ENCODE measurements around the gene GRXCR2. TPM values are rescaled to one million over a fixed set of nuclear protein-coding genes. Genes with fewer than 3 reads are reported as not detected.

Gene GRXCR2
- total RNA-seq, 1 donor from 2014 or later, result not detected

DNA sequence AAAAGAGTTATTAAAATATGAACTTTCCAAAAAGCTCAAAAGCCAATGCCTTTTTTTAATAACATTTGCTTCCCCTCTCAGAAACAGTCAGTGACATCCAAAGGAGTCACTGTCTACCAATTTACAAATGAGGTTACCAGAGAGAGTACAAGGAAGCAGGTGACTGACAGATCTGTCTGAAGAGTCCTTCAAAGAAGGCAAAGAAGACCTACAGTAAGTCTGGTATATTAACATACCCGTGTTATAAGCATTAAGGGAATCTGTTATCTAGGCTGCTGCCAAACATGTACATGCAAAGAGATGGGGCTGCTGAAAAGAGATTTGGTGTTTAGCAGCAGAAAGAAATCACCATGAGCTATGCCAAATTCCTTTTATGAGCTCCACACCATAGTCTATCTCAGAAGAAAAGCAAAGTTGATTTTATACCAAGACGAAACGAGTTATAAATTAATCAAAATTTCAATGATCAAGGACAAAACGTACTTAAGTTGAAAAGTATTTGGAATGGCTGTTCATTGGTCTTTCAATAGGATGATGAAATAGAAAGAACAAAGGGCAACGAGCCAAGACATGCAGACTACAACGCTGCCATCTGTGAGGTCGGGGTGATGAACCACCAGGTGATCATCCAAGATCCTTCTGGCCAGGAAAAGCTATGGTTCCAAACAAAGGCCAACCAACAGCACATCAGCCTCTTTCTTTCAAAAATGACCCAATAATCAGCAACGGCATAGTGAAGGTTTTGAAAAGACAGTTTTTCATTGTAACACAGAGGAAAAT, 45.7 kb downstream of the GRXCR2 start:
- no peak for DNase-seq (ENCODE audit: low spot score)
- H3K4me1 Mint-ChIP-seq (ENCODE audit: low read depth), result peaks cover 14% of the 10 kb centered on the region
- H3K27ac Mint-ChIP-seq, result no peak overlapping the region
- H3K27me3 Mint-ChIP-seq (ENCODE audit: low read depth), result peaks cover 8% of the 10 kb centered on the region
- no peaks in the 10 kb centered on the region for H3K36me3 Mint-ChIP-seq (ENCODE audit: low read depth)
- H3K4me3 Mint-ChIP-seq (ENCODE audit: low read depth), result no peak overlapping the region
- H3K9me3 Mint-ChIP-seq, result no peaks in the 10 kb centered on the region
- intact Hi-C loops (cut with micrococcal nuclease), result loop anchor here (5.0 kb wide), 1 partner anchor 145 kb away; no protein-coding TSS in a partner anchor

GRCh38 chr5:145825751-145826180, 47.0 kb downstream of the GRXCR2 start:
- H3K9me3 Mint-ChIP-seq, result no peaks in the 10 kb centered on the region
- intact Hi-C loops (cut with micrococcal nuclease), result loop anchor here (1.0 to 5.0 kb wide), 3 partner anchors 128 to 1623 kb away; no protein-coding TSS in a partner anchor

GRCh38 chr5:145824040-145824439, 48.8 kb downstream of the GRXCR2 start:
- H3K4me1 Mint-ChIP-seq (ENCODE audit: low read depth), result peaks cover 3% of the 10 kb centered on the region
- H3K27ac Mint-ChIP-seq, result no peak overlapping the region
- H3K27me3 Mint-ChIP-seq (ENCODE audit: low read depth), result peaks cover 8% of the 10 kb centered on the region
- H3K4me3 Mint-ChIP-seq (ENCODE audit: low read depth), result no peak overlapping the region
- H3K9me3 Mint-ChIP-seq, result no peaks in the 10 kb centered on the region
- intact Hi-C loops (cut with micrococcal nuclease), result loop anchor here (2.0 kb wide), 1 partner anchor 1621 kb away; no protein-coding TSS in a partner anchor
- no peak for DNase-seq (ENCODE audit: low spot score)
- no peaks in the 10 kb centered on the region for H3K36me3 Mint-ChIP-seq (ENCODE audit: low read depth)

More at GRCh38 chr5:145825751-145826180, 47.0 kb downstream of the GRXCR2 start:
- H3K27ac Mint-ChIP-seq, result no peak overlapping the region
- H3K4me3 Mint-ChIP-seq (ENCODE audit: low read depth), result no peak overlapping the region
- H3K27me3 Mint-ChIP-seq (ENCODE audit: low read depth), result peaks cover 8% of the 10 kb centered on the region
- no peak for DNase-seq (ENCODE audit: low spot score)
- peaks cover 9% of the 10 kb centered on the region for H3K4me1 Mint-ChIP-seq (ENCODE audit: low read depth)
- no peaks in the 10 kb centered on the region for H3K36me3 Mint-ChIP-seq (ENCODE audit: low read depth)

DNA sequence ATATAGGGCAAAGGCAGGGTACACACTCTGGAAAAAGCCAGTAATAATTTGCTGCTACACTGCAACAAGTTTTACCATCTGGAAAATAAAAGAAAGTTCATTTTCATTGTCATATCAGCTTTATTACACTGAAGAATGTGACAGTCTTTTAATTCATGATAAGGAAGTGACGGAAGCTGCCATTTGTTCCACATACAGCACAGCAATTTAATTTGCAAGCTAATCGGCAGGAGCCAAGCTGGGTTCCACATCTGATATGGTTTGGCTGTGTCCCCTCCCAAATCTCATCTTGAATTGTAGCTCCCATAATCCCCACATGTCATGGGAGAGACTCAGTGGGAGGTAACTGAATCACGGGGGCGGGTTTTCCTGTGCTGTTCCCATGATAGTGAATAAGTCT, 54.2 kb downstream of the GRXCR2 start:
- H3K27ac Mint-ChIP-seq, result no peak overlapping the region
- DNase-seq (ENCODE audit: low spot score), result no peak
- H3K27me3 Mint-ChIP-seq (ENCODE audit: low read depth), result no peaks in the 10 kb centered on the region
- H3K9me3 Mint-ChIP-seq, result no peaks in the 10 kb centered on the region
- H3K4me3 Mint-ChIP-seq (ENCODE audit: low read depth), result no peak overlapping the region
- intact Hi-C loops (cut with micrococcal nuclease), result no loop called here
- no peaks in the 10 kb centered on the region for H3K36me3 Mint-ChIP-seq (ENCODE audit: low read depth)
- H3K4me1 Mint-ChIP-seq (ENCODE audit: low read depth), result no peaks in the 10 kb centered on the region

GRCh38 chr5:145812877-145813276, 59.9 kb downstream of the GRXCR2 start:
- no peak overlapping the region for H3K4me3 Mint-ChIP-seq (ENCODE audit: low read depth)
- no peaks in the 10 kb centered on the region for H3K4me1 Mint-ChIP-seq (ENCODE audit: low read depth)
- no peak for DNase-seq (ENCODE audit: low spot score)
- H3K9me3 Mint-ChIP-seq, result no peaks in the 10 kb centered on the region
- H3K27me3 Mint-ChIP-seq (ENCODE audit: low read depth), result no peaks in the 10 kb centered on the region
- no peaks in the 10 kb centered on the region for H3K36me3 Mint-ChIP-seq (ENCODE audit: low read depth)
- no peak overlapping the region for H3K27ac Mint-ChIP-seq
- intact Hi-C loops (cut with micrococcal nuclease), result no loop called here

DNA sequence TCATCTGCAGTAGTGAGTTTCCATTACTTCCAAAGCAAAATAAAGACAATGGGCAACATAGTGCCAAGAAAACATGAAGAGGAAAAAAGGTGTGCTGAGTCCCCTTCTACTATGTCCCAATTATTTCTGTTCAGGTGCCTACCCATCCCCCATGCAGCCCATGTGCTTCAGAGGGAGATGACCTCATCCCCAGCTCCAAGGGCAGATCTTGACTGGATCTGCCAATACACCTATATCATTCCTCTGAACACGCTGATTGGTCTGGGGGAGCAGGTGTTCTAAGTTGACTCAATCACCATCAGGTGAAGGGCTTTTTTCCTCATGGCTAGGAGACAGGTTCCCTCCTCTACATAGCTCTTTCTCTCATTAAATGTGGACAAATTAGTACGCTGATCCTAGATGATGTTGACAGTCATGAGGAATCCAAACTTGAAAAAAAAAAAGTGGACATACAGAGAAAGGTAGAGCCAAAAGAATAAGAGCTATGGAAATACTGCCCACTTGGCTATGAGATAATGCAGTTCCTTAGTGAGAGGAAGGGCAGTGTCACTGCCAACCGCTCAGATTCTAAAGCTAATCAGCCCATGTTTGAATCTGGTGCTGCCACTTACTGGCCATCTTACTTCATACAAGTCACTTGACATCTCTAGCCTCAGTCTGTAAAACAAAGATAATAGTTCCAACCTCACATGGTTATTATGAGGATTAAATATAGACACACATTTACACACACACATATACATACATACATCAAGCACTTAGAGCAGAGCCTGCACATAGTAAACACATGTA, 60.8 kb downstream of the GRXCR2 start:
- no peak overlapping the region for H3K27ac Mint-ChIP-seq
- no peak overlapping the region for H3K4me3 Mint-ChIP-seq (ENCODE audit: low read depth)
- no peaks in the 10 kb centered on the region for H3K36me3 Mint-ChIP-seq (ENCODE audit: low read depth)
- no peaks in the 10 kb centered on the region for H3K9me3 Mint-ChIP-seq
- no peaks in the 10 kb centered on the region for H3K27me3 Mint-ChIP-seq (ENCODE audit: low read depth)
- intact Hi-C loops (cut with micrococcal nuclease), result no loop called here
- H3K4me1 Mint-ChIP-seq (ENCODE audit: low read depth), result no peaks in the 10 kb centered on the region
- no peak for DNase-seq (ENCODE audit: low spot score)

Other genes starting within 250 kb of the GRXCR2 start
- 5.6 and 7.1 TPM in 2 replicates for gene PRELID2, start 37.7 kb downstream of the GRXCR2 start, total RNA-seq
- 0.21 and 0.57 TPM in 2 replicates for gene SH3RF2, start 63.6 kb upstream of the GRXCR2 start, total RNA-seq
- gene PLAC8L1, start 232.6 kb upstream of the GRXCR2 start, total RNA-seq, result 0.71 and 0.74 TPM in 2 replicates